ENCODE data around the gene CD300LF.

The CD300LF gene

GRCh38 chr17:74732042-74732867 is 19.5 kb upstream of the CD300LF start:
- no peak overlapping the region for H3K4me3 ChIP-seq (ENCODE audit: low read depth, low read length)
- DNase-seq (ENCODE audit: low read depth) = no peak

GRCh38 chr17:74731347-74731605 is 18.6 kb upstream of the CD300LF start:
- DNase-seq (ENCODE audit: low read depth) = no peak
- no peak overlapping the region for H3K4me3 ChIP-seq (ENCODE audit: low read depth, low read length)

GRCh38 chr17:74730491-74731346 is 18.0 kb upstream of the CD300LF start:
- DNase-seq (ENCODE audit: low read depth) = no peak

GRCh38 chr17:74729866-74730265 is 17.1 kb upstream of the CD300LF start:
- H3K4me3 ChIP-seq (ENCODE audit: low read depth, low read length) = no peak overlapping the region
- no peak for DNase-seq (ENCODE audit: low read depth)

More at GRCh38 chr17:74730491-74731346, 18.0 kb upstream of the CD300LF start:
- no peak overlapping the region for H3K4me3 ChIP-seq (ENCODE audit: low read depth, low read length)

GRCh38 chr17:74729368-74729767 is 16.6 kb upstream of the CD300LF start:
- no peak overlapping the region for H3K4me3 ChIP-seq (ENCODE audit: low read depth, low read length)
- DNase-seq (ENCODE audit: low read depth) = no peak

GRCh38 chr17:74728702-74729075 is 16.0 kb upstream of the CD300LF start:
- no peak for DNase-seq (ENCODE audit: low read depth)
- H3K4me3 ChIP-seq (ENCODE audit: low read depth, low read length) = no peak overlapping the region

GRCh38 chr17:74728033-74728701 is 15.4 kb upstream of the CD300LF start:
- H3K4me3 ChIP-seq (ENCODE audit: low read depth, low read length) = no peak overlapping the region
- no peak for DNase-seq (ENCODE audit: low read depth)

GRCh38 chr17:74725111-74725510 is 12.4 kb upstream of the CD300LF start:
- H3K4me3 ChIP-seq (ENCODE audit: low read depth, low read length) = no peak overlapping the region

GRCh38 chr17:74723891-74724290 is 11.2 kb upstream of the CD300LF start:
- no peak for DNase-seq (ENCODE audit: low read depth)
- H3K4me3 ChIP-seq (ENCODE audit: low read depth, low read length) = no peak overlapping the region

More at GRCh38 chr17:74725111-74725510, 12.4 kb upstream of the CD300LF start:
- DNase-seq (ENCODE audit: low read depth) = no peak

GRCh38 chr17:74722782-74723181 is 10.1 kb upstream of the CD300LF start:
- no peak overlapping the region for H3K4me3 ChIP-seq (ENCODE audit: low read depth, low read length)
- DNase-seq (ENCODE audit: low read depth) = no peak

- no peak overlapping the region for H3K4me3 ChIP-seq (ENCODE audit: low read depth, low read length)
- no peak for DNase-seq (ENCODE audit: low read depth)
Measured at GRCh38 chr17:74720506-74720905, 7.8 kb upstream of the CD300LF start.

GRCh38 chr17:74715144-74715543 is 2.4 kb upstream of the CD300LF start:
- DNase-seq (ENCODE audit: low read depth) = no peak
- no peak overlapping the region for H3K4me3 ChIP-seq (ENCODE audit: low read depth, low read length)

GRCh38 chr17:74713171-74713755 is 540 bp upstream of the CD300LF start:
- no peak for DNase-seq (ENCODE audit: low read depth)
- no peak overlapping the region for H3K4me3 ChIP-seq (ENCODE audit: low read depth, low read length)

GRCh38 chr17:74712301-74712700 is 422 bp downstream of the CD300LF start:
- DNase-seq (ENCODE audit: low read depth) = no peak
- H3K4me3 ChIP-seq (ENCODE audit: low read depth, low read length) = no peak overlapping the region

GRCh38 chr17:74711058-74711824 is 1.5 kb downstream of the CD300LF start:
- no peak for DNase-seq (ENCODE audit: low read depth)
- no peak overlapping the region for H3K4me3 ChIP-seq (ENCODE audit: low read depth, low read length)

GRCh38 chr17:74704544-74704943 is 8.2 kb downstream of the CD300LF start:
- no peak overlapping the region for H3K4me3 ChIP-seq (ENCODE audit: low read depth, low read length)
- no peak for DNase-seq (ENCODE audit: low read depth)

GRCh38 chr17:74703311-74703710 is 9.4 kb downstream of the CD300LF start:
- no peak overlapping the region for H3K4me3 ChIP-seq (ENCODE audit: low read depth, low read length)
- no peak for DNase-seq (ENCODE audit: low read depth)

- DNase-seq (ENCODE audit: low read depth) = no peak
Measured at GRCh38 chr17:74702116-74702871, 10.4 kb downstream of the CD300LF start.

GRCh38 chr17:74699236-74699635 is 13.5 kb downstream of the CD300LF start:
- H3K4me3 ChIP-seq (ENCODE audit: low read depth, low read length) = no peak overlapping the region
- no peak for DNase-seq (ENCODE audit: low read depth)

More at GRCh38 chr17:74702116-74702871, 10.4 kb downstream of the CD300LF start:
- H3K4me3 ChIP-seq (ENCODE audit: low read depth, low read length) = no peak overlapping the region
